ENCODE results near the gene YAF2.

GRCh38 chr12:42235426-42235825, 2.6 kb downstream of the YAF2 start:
- TF ChIP-seq, protein P1, sequence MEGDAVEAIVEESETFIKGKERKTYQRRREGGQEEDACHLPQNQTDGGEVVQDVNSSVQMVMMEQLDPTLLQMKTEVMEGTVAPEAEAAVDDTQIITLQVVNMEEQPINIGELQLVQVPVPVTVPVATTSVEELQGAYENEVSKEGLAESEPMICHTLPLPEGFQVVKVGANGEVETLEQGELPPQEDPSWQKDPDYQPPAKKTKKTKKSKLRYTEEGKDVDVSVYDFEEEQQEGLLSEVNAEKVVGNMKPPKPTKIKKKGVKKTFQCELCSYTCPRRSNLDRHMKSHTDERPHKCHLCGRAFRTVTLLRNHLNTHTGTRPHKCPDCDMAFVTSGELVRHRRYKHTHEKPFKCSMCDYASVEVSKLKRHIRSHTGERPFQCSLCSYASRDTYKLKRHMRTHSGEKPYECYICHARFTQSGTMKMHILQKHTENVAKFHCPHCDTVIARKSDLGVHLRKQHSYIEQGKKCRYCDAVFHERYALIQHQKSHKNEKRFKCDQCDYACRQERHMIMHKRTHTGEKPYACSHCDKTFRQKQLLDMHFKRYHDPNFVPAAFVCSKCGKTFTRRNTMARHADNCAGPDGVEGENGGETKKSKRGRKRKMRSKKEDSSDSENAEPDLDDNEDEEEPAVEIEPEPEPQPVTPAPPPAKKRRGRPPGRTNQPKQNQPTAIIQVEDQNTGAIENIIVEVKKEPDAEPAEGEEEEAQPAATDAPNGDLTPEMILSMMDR (IDR thresholded peaks at IDR 0.05) = no peak
- TF ChIP-seq, protein P2, sequence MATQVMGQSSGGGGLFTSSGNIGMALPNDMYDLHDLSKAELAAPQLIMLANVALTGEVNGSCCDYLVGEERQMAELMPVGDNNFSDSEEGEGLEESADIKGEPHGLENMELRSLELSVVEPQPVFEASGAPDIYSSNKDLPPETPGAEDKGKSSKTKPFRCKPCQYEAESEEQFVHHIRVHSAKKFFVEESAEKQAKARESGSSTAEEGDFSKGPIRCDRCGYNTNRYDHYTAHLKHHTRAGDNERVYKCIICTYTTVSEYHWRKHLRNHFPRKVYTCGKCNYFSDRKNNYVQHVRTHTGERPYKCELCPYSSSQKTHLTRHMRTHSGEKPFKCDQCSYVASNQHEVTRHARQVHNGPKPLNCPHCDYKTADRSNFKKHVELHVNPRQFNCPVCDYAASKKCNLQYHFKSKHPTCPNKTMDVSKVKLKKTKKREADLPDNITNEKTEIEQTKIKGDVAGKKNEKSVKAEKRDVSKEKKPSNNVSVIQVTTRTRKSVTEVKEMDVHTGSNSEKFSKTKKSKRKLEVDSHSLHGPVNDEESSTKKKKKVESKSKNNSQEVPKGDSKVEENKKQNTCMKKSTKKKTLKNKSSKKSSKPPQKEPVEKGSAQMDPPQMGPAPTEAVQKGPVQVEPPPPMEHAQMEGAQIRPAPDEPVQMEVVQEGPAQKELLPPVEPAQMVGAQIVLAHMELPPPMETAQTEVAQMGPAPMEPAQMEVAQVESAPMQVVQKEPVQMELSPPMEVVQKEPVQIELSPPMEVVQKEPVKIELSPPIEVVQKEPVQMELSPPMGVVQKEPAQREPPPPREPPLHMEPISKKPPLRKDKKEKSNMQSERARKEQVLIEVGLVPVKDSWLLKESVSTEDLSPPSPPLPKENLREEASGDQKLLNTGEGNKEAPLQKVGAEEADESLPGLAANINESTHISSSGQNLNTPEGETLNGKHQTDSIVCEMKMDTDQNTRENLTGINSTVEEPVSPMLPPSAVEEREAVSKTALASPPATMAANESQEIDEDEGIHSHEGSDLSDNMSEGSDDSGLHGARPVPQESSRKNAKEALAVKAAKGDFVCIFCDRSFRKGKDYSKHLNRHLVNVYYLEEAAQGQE (IDR thresholded peaks at IDR 0.05; ENCODE audit: insufficient read depth in 1 of 2, low read depth in 2 of 2, low read length in 1 of 2) = no peak
- TF ChIP-seq POLR2AphosphoS5 (IDR thresholded peaks at IDR 0.05; ENCODE audit: low read depth, low read length) = no peak
- no peak for TF ChIP-seq SIN3A (IDR thresholded peaks at IDR 0.05; ENCODE audit: borderline replicate concordance, insufficient read depth, low read depth, low read length)

All from Panc1 (cell line).